Kidney epithelial cell (primary cell): ENCODE data around the gene CTPS1. TPM values are rescaled to one million over a fixed set of nuclear protein-coding genes. Genes with fewer than 3 reads are reported as not detected.

Experiments
- DNase-seq: peaks from one replicate; pipeline ENCODE4 v3.0.0-alpha.2; 2010; ENCODE audit warnings: low read depth
- H3K27me3 ChIP-seq: 2 replicates; pipeline ENCODE4 v1.6.0; 2011; ENCODE audit warnings: low read length; ENCODE audit not compliant: control insufficient read depth, insufficient read depth
- H3K36me3 ChIP-seq: 2 replicates; pipeline ENCODE4 v1.5.1; 2011; ENCODE audit warnings: low read length; ENCODE audit not compliant: control insufficient read depth, insufficient read depth
- H3K4me3 ChIP-seq: 2 replicates; pipeline ENCODE4 v1.5.1; 2011; ENCODE audit warnings: low read depth, mild to moderate bottlenecking, control low read depth, low read length
- total RNA-seq: library from RNA; depleted of rRNA; stranded (reverse); fragments of >200 nt; gene quantifications from 2 replicates; pipeline ENCODE4 v1.2.3, GENCODE V29; 2015
- TF ChIP-seq, protein P1 (sequence below): IDR thresholded peaks from 2 replicates; pipeline ENCODE4 v1.5.1; 2011; ENCODE audit warnings: mild to moderate bottlenecking, moderate library complexity, low read length, control low read depth, inconsistent platforms; ENCODE audit not compliant: insufficient read depth, poor library complexity, severe bottlenecking

CTPS1 gene
- total RNA-seq, 1 donor from 2014 or later, result 59.8 TPM

GRCh38 chr1:41017141-41018017, 37.9 kb downstream of the CTPS1 start:
- Histone ChIP-seq H3K27me3 (no peaks in the 10 kb centered on the region), H3K4me3 (no peak overlapping the region), H3K36me3 (peaks cover 3% of the 10 kb centered on the region)
- DNase-seq, result no peak
- TF ChIP-seq, protein P1, sequence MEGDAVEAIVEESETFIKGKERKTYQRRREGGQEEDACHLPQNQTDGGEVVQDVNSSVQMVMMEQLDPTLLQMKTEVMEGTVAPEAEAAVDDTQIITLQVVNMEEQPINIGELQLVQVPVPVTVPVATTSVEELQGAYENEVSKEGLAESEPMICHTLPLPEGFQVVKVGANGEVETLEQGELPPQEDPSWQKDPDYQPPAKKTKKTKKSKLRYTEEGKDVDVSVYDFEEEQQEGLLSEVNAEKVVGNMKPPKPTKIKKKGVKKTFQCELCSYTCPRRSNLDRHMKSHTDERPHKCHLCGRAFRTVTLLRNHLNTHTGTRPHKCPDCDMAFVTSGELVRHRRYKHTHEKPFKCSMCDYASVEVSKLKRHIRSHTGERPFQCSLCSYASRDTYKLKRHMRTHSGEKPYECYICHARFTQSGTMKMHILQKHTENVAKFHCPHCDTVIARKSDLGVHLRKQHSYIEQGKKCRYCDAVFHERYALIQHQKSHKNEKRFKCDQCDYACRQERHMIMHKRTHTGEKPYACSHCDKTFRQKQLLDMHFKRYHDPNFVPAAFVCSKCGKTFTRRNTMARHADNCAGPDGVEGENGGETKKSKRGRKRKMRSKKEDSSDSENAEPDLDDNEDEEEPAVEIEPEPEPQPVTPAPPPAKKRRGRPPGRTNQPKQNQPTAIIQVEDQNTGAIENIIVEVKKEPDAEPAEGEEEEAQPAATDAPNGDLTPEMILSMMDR, result no peak

DNA sequence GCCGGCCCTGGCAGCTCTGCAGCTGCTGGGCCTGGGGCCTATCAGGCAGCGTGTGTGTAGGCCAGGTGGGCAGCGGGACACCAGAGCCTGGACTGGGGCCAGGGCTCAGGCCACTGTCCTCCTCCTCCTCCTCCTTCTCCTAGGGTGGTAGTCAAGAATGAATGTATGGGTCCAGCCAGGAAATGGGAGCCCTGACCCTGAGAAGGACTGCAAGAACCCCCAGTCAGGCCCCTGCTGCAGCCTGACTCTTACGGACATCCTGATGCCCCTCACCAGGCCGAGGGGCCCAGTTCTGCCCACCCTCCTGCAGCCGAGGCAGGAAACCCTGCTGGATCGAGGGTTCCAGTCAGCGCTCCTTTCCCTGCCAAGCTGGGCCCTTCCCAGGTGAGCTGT, 38.5 kb downstream of the CTPS1 start:
- H3K27me3 ChIP-seq, result no peaks in the 10 kb centered on the region
- H3K4me3 ChIP-seq, result no peak overlapping the region
- TF ChIP-seq, protein P1, result no peak
- no peak for DNase-seq
- H3K36me3 ChIP-seq, result peaks cover 1% of the 10 kb centered on the region

- H3K27me3 ChIP-seq, result no peaks in the 10 kb centered on the region
- H3K4me3 ChIP-seq, result no peak overlapping the region
- H3K36me3 ChIP-seq, result peaks cover 1% of the 10 kb centered on the region
- TF ChIP-seq, protein P1, result no peak
- no peak for DNase-seq
Observed at GRCh38 chr1:41019353-41019745, 39.9 kb downstream of the CTPS1 start.

GRCh38 chr1:41020109-41020576, 40.6 kb downstream of the CTPS1 start:
- Histone ChIP-seq H3K27me3 (no peaks in the 10 kb centered on the region), H3K36me3 (peaks cover 1% of the 10 kb centered on the region), H3K4me3 (no peak overlapping the region)
- TF ChIP-seq, protein P1, result no peak
- no peak for DNase-seq

DNA sequence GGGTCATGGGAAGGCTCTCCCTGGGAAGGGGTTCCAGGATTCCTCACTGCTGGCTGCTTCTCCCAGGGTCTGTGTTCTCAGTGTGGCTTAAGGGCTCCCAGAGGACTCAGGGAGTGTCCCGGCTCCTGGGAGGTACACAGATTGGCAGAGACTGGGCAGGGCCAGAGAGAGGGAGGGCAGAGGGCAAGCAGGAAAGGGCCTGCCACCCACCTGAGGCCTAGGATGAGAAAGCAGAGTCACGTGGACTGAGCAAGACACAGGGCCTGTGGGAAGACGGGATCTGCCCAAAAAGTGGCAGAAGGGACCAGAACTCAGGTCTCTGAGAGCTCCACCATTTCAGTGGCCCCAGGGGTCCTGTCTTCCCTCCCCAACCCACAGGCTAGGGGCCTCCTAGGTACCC, 41.2 kb downstream of the CTPS1 start:
- H3K4me3 ChIP-seq, result no peak overlapping the region
- H3K27me3 ChIP-seq, result no peaks in the 10 kb centered on the region
- peaks cover 1% of the 10 kb centered on the region for H3K36me3 ChIP-seq
- DNase-seq, result no peak
- TF ChIP-seq, protein P1, result no peak
